Lower lobe of right lung (tissue), 2 donors: ENCODE results near the gene GALR2. TPM values are rescaled to one million over a fixed set of nuclear protein-coding genes. Genes with fewer than 3 reads are reported as not detected.
A peak's percentile ranks its signal among the peaks of the same experiment; 100 is the strongest.

Source experiments
- ATAC-seq, 2 donors: fragments of 200-7000 bp; cut with Tn5 transposase; one replicate each; pipeline ENCODE4 v1.9.1; 2020 to 2022; ENCODE audit warnings: mild to moderate bottlenecking in 2 of 2, moderate library complexity in 2 of 2
- DNase-seq: peaks from one replicate; pipeline ENCODE4 v3.0.0-alpha.2; 2020
- H3K27ac ChIP-seq: fragments of 200-600 bp; one replicate; pipeline ENCODE4 v1.8.0; 2022
- H3K27me3 ChIP-seq: fragments of 200-600 bp; one replicate; pipeline ENCODE4 v1.8.0; 2022; ENCODE audit warnings: low read depth
- H3K36me3 ChIP-seq: fragments of 200-600 bp; one replicate; pipeline ENCODE4 v1.8.0; 2022; ENCODE audit warnings: mild to moderate bottlenecking
- H3K4me1 ChIP-seq: fragments of 200-600 bp; one replicate; pipeline ENCODE4 v1.8.0; 2022
- H3K4me3 ChIP-seq: fragments of 200-600 bp; one replicate; pipeline ENCODE4 v1.8.0; 2022; ENCODE audit warnings: mild to moderate bottlenecking
- H3K9me3 ChIP-seq: fragments of 200-600 bp; one replicate; pipeline ENCODE4 v1.8.0; 2022
- intact Hi-C: fragments of 100-400 bp; cut with DNase I; formaldehyde crosslinking; loops from one replicate; pipeline ENCODE4 v1.11.0; 2022
- total RNA-seq: library from RNA; stranded (reverse); fragmentation: NEBNext Ultra II Directional; extraction: Animal tissue kit (Norgen Biotek cat#: 25700); gene quantifications from one replicate; pipeline ENCODE4 v1.2.1, GENCODE V29; 2021
- TF ChIP-seq, protein P1 (sequence below): fragments of 200-600 bp; IDR thresholded peaks from one replicate; pipeline ENCODE4 v1.8.0; 2022; ENCODE audit warnings: antibody characterized with exemption, mild to moderate bottlenecking
- donor health status: DM: no; HTN: yes; CAD: no; lungs with severe emphysema.

The GALR2 gene
- total RNA-seq, 1 donor from 2014 or later = not detected

GRCh38 chr17:76079956-76080767 is 5.6 kb downstream of the GALR2 start:
- no peak for ATAC-seq
- no peak overlapping the region for H3K27ac ChIP-seq
- intact Hi-C loops = no loop called here

GRCh38 chr17:76080768-76081287 is 6.2 kb downstream of the GALR2 start:
- Histone ChIP-seq H3K9me3 (no peaks in the 10 kb centered on the region), H3K36me3 (peaks cover 40% of the 10 kb centered on the region), H3K27me3 (peaks cover 42% of the 10 kb centered on the region), H3K4me1 (peaks cover 18% of the 10 kb centered on the region), H3K27ac (no peak overlapping the region), H3K4me3 (no peak overlapping the region)
- no peak for DNase-seq
- TF ChIP-seq, protein P1, sequence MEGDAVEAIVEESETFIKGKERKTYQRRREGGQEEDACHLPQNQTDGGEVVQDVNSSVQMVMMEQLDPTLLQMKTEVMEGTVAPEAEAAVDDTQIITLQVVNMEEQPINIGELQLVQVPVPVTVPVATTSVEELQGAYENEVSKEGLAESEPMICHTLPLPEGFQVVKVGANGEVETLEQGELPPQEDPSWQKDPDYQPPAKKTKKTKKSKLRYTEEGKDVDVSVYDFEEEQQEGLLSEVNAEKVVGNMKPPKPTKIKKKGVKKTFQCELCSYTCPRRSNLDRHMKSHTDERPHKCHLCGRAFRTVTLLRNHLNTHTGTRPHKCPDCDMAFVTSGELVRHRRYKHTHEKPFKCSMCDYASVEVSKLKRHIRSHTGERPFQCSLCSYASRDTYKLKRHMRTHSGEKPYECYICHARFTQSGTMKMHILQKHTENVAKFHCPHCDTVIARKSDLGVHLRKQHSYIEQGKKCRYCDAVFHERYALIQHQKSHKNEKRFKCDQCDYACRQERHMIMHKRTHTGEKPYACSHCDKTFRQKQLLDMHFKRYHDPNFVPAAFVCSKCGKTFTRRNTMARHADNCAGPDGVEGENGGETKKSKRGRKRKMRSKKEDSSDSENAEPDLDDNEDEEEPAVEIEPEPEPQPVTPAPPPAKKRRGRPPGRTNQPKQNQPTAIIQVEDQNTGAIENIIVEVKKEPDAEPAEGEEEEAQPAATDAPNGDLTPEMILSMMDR = no peak
- no peak for ATAC-seq
- intact Hi-C loops = no loop called here

More at GRCh38 chr17:76079956-76080767, 5.6 kb downstream of the GALR2 start:
- H3K36me3 ChIP-seq = peaks cover 34% of the 10 kb centered on the region
- H3K9me3 ChIP-seq = no peaks in the 10 kb centered on the region
- peaks cover 24% of the 10 kb centered on the region for H3K4me1 ChIP-seq
- no peak overlapping the region for H3K4me3 ChIP-seq
- peaks cover 49% of the 10 kb centered on the region for H3K27me3 ChIP-seq
- no peak for DNase-seq
- TF ChIP-seq, protein P1 = no peak

DNA sequence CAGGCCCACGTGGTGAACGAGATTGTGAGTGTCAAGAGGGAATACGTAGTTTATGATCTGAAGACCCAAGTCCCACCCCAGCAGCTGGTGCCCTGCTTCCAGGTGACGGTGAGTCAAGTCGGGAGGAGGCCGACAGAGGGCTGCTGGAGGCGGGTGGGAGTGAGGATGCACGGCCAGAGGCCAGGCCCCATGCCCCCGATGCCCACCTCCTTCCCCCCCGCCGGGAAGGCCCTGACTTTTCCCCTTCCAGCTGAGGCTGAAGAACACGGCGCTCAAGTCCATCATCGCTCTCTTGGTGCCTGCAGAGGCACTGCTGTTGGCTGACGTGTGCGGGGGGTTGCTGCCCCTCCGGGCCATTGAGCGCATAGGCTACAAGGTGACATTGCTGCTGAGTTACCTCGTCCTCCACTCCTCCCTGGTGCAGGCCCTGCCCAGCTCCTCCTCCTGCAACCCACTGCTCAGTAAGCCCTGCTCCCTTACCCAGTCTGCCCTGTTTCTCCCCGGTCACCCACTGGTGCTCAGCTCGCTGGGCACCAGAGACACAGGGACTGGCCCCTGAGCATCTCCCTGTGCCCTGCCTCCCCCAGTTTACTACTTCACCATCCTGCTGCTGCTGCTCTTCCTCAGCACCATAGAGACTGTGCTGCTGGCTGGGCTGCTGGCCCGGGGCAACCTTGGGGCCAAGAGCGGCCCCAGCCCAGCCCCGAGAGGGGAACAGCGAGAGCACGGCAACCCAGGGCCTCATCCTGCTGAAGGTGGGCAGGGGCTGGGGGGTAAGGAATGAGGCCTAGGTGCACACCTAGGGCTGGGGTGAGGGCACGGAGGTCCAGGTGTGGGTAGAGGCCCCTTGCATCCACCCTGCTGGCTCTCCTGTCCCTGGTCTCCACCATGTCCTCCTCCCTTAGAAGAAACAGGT is 7.0 kb downstream of the GALR2 start:
- Histone ChIP-seq H3K36me3 (peaks cover 48% of the 10 kb centered on the region), H3K27me3 (peaks cover 35% of the 10 kb centered on the region), H3K4me3 (no peak overlapping the region), H3K4me1 (peaks cover 10% of the 10 kb centered on the region), H3K9me3 (no peaks in the 10 kb centered on the region), H3K27ac (no peak overlapping the region)
- TF ChIP-seq, protein P1 = no peak
- DNase-seq (no peak), ATAC-seq (no peak)
- intact Hi-C loops = no loop called here

- no peak for ATAC-seq
- no peak overlapping the region for H3K27ac ChIP-seq
- intact Hi-C loops = no loop called here
- H3K27me3 ChIP-seq = peaks cover 24% of the 10 kb centered on the region
- TF ChIP-seq, protein P1 = no peak
- no peak overlapping the region for H3K4me3 ChIP-seq
- no peaks in the 10 kb centered on the region for H3K9me3 ChIP-seq
- H3K36me3 ChIP-seq = peaks cover 58% of the 10 kb centered on the region
- no peaks in the 10 kb centered on the region for H3K4me1 ChIP-seq
- peak; percentile 29 for DNase-seq
Observed at GRCh38 chr17:76082326-76083251, 8.0 kb downstream of the GALR2 start.
